ENCODE data around the gene KIAA0825. TPM values are rescaled to one million over a fixed set of nuclear protein-coding genes. Genes with fewer than 3 reads are reported as not detected.

Gene KIAA0825
- total RNA-seq, 4 donors from 2014 or later: 0.60 to 2.5 (median 1.6) TPM

DNA sequence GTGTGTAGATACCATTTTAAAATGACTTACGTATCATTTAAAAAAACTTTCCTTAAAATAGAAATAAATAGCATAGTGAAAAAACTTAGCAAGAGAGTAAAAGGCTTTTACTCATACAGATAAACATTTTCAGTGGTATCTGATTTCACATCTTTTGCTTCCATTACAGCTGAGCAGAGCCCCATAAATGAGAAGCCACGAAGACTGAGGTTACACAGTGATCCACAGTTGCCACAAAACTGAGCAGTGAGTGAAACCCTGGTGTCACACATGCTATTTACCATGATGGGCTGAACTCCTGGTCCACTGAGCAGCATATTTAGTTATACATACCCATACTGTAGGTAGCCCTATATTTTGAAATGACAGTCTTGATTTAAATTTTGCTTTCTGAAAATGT lies 401.2 kb downstream of the KIAA0825 start:
- Histone ChIP-seq H3K27me3 (no peaks in the 10 kb centered on the region), H3K36me3 (no peaks in the 10 kb centered on the region), H3K4me3 (no peak overlapping the region), H3K4me1 (no peaks in the 10 kb centered on the region), H3K9me3 (no peaks in the 10 kb centered on the region), H3K27ac (no peak overlapping the region)
- in situ Hi-C loops (cut with MboI; ENCODE audit: low sequenced_read_pairs in 4 of 4) (no loop called here), intact Hi-C loops (cut with DNase I; ENCODE audit: low total_unique reads) (no loop called here)
- DNase-seq (no peak), ATAC-seq (no peak)
- TF ChIP-seq POLR2A (IDR thresholded peaks at IDR 0.05): no peak
- TF ChIP-seq, protein P1, sequence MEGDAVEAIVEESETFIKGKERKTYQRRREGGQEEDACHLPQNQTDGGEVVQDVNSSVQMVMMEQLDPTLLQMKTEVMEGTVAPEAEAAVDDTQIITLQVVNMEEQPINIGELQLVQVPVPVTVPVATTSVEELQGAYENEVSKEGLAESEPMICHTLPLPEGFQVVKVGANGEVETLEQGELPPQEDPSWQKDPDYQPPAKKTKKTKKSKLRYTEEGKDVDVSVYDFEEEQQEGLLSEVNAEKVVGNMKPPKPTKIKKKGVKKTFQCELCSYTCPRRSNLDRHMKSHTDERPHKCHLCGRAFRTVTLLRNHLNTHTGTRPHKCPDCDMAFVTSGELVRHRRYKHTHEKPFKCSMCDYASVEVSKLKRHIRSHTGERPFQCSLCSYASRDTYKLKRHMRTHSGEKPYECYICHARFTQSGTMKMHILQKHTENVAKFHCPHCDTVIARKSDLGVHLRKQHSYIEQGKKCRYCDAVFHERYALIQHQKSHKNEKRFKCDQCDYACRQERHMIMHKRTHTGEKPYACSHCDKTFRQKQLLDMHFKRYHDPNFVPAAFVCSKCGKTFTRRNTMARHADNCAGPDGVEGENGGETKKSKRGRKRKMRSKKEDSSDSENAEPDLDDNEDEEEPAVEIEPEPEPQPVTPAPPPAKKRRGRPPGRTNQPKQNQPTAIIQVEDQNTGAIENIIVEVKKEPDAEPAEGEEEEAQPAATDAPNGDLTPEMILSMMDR (IDR thresholded peaks at IDR 0.05 in 4 of 5, conservative IDR thresholded peaks at IDR 0.05 in 1 of 5): no peak

DNA sequence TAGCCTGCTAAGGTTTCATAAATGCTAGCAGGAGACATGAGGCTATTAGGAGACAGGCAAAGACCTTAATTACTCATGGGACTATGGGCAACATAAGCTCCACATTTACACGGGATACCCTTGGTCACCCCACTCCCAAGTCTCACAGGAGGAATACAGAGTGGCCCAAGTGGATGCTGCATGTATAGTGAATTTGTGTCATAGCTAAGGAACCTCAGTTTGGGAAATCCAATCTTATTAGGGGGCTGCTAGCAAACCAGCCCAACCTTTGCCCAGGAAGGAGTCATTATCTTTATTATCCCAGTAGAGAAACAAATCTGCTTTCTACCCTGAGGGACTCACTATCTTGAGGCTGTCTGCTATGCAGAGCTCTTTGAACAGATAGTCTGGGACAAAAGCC lies 405.9 kb downstream of the KIAA0825 start:
- intact Hi-C loops (cut with DNase I; ENCODE audit: low total_unique reads) (no loop called here), in situ Hi-C loops (cut with MboI; ENCODE audit: low sequenced_read_pairs in 4 of 4) (no loop called here)
- no peaks in the 10 kb centered on the region for H3K27me3 ChIP-seq
- no peaks in the 10 kb centered on the region for H3K9me3 ChIP-seq
- TF ChIP-seq POLR2A (IDR thresholded peaks at IDR 0.05): no peak
- TF ChIP-seq, protein P1 (IDR thresholded peaks at IDR 0.05 in 4 of 5, conservative IDR thresholded peaks at IDR 0.05 in 1 of 5): no peak
- H3K4me1 ChIP-seq: no peaks in the 10 kb centered on the region
- no peaks in the 10 kb centered on the region for H3K36me3 ChIP-seq
- H3K4me3 ChIP-seq: no peak overlapping the region
- no peak for DNase-seq
- ATAC-seq: no peak
- no peak overlapping the region for H3K27ac ChIP-seq

DNA sequence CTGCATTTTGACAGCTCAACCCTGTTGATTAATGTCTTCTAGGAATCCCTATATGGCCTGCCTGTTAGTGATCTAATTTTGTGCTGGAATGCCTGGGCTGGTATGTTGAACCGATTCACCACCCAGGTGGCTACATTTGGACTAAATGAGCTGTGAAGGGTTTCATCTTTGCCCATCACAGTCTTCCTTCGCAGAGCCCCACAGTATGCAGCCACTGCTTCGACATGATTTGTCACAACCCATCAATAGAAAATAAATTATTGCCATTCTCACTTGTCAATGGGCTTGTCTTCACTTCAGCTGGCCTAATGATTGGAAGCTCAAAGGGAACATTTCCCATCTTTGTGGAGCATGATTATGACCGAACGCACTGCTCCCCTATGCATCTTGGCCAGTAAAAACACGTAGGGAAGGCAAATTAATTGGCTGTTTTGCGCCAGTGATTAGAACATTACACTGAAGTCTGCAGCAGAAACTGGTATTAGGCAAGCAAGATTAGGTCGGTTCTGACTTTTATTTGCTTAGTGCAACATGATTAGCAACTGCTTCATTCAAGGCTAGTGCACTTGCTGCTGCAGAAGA lies 408.5 kb downstream of the KIAA0825 start:
- intact Hi-C loops (cut with DNase I; ENCODE audit: low total_unique reads): no loop called here
- no peak for DNase-seq

DNA sequence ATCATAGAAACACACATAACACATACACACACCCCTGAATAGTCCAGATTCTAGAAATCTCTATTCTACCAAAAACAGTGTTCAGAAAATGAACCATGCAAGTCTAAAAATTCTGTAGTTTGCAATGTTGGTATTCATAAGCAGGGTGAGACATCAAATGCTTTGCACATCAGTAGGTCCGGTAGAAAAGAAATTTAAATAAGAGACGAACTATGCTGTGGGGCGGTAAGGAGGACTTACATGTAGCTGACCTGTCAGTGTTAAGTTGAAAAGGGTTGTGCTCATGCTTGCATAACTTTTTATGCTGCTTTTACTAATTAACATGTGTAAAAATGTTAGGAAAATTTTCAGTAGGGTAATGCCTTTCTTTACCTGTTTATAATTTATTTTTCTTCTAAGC lies 409.1 kb downstream of the KIAA0825 start:
- Histone ChIP-seq H3K27me3 (no peaks in the 10 kb centered on the region), H3K4me3 (no peak overlapping the region), H3K27ac (no peak overlapping the region), H3K36me3 (no peaks in the 10 kb centered on the region), H3K4me1 (no peaks in the 10 kb centered on the region), H3K9me3 (no peaks in the 10 kb centered on the region)
- no peak for TF ChIP-seq POLR2A (IDR thresholded peaks at IDR 0.05)
- TF ChIP-seq, protein P1 (IDR thresholded peaks at IDR 0.05 in 4 of 5, conservative IDR thresholded peaks at IDR 0.05 in 1 of 5): no peak
- DNase-seq (no peak), ATAC-seq (no peak)
- intact Hi-C loops (cut with DNase I; ENCODE audit: low total_unique reads) (no loop called here), in situ Hi-C loops (cut with MboI; ENCODE audit: low sequenced_read_pairs in 4 of 4) (no loop called here)

More for the DNA sequence above, 408.5 kb downstream of the KIAA0825 start:
- Histone ChIP-seq H3K36me3 (no peaks in the 10 kb centered on the region), H3K4me1 (no peaks in the 10 kb centered on the region), H3K9me3 (no peaks in the 10 kb centered on the region), H3K27ac (no peak overlapping the region), H3K27me3 (no peaks in the 10 kb centered on the region), H3K4me3 (no peak overlapping the region)
- no peak for TF ChIP-seq POLR2A (IDR thresholded peaks at IDR 0.05)
- TF ChIP-seq, protein P1 (IDR thresholded peaks at IDR 0.05 in 4 of 5, conservative IDR thresholded peaks at IDR 0.05 in 1 of 5): no peak
- in situ Hi-C loops (cut with MboI; ENCODE audit: low sequenced_read_pairs in 4 of 4): no loop called here
- ATAC-seq: no peak

DNA sequence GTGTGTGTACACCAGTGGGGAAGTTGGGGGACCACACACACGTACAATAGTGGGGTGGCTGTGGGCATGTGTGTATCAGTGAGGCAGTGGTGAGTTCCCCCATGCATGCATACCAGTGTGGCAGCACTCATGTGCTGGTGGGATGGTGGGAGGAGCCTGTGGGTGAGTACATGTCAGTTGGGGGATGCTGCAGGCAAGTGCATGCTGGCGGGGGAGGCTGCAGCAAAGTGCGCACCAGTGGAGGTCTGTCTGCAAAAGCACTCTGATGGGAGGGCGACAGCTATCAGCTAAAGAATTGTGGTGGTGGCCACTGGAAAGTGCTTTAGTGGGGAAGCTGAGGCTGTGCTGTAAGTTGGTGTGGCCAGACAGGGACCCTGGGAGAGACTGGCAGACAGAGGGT lies 418.8 kb downstream of the KIAA0825 start:
- DNase-seq (no peak), ATAC-seq (no peak)
- intact Hi-C loops (cut with DNase I; ENCODE audit: low total_unique reads) (no loop called here), in situ Hi-C loops (cut with MboI; ENCODE audit: low sequenced_read_pairs in 4 of 4) (no loop called here)
- TF ChIP-seq, protein P1 (IDR thresholded peaks at IDR 0.05 in 4 of 5, conservative IDR thresholded peaks at IDR 0.05 in 1 of 5): no peak
- TF ChIP-seq POLR2A (IDR thresholded peaks at IDR 0.05): no peak
- Histone ChIP-seq H3K9me3 (no peaks in the 10 kb centered on the region), H3K4me1 (no peaks in the 10 kb centered on the region), H3K36me3 (no peaks in the 10 kb centered on the region), H3K27me3 (no peaks in the 10 kb centered on the region), H3K27ac (no peak overlapping the region), H3K4me3 (no peak overlapping the region)
